Breast epithelium (tissue), 4 donors: ENCODE data around the gene VSIR. TPM values are rescaled to one million over a fixed set of nuclear protein-coding genes. Genes with fewer than 3 reads are reported as not detected.

ENCODE experiments used
- DNase-seq, 2 donors: peaks; one replicate each; pipeline ENCODE4 v3.0.0-alpha.2; 2019; ENCODE audit warnings: low spot score in 2 of 2
- H3K27ac ChIP-seq, 2 donors: fragments of 200-600 bp; sonication (generic) in 1 of 2; one replicate each; pipeline ENCODE4 v1.5.1; 2016 to 2019; ENCODE audit warnings: mild to moderate bottlenecking in 1 of 2
- H3K27me3 ChIP-seq, 2 donors: fragments of 200-600 bp; sonication (generic) in 1 of 2; one replicate each; pipeline versions ENCODE4 v1.5.1 to v1.6.0; 2017 to 2019; ENCODE audit warnings: control low read depth in 1 of 2, mild to moderate bottlenecking in 1 of 2
- H3K36me3 ChIP-seq: fragments of 200-600 bp; one replicate; pipeline ENCODE4 v1.5.1; 2019
- H3K4me1 ChIP-seq, 2 donors: fragments of 200-600 bp; sonication (generic); one replicate each; pipeline ENCODE4 v1.5.1; 2016 to 2019; ENCODE audit warnings: control low read depth in 1 of 2
- H3K4me3 ChIP-seq, 3 donors: fragments of 200-600 bp; sonication (generic); 1 replicate in 2 of 3; 2 replicates in 1 of 3; pipeline ENCODE4 v1.5.1; 2016 to 2019; ENCODE audit warnings: mild to moderate bottlenecking in 3 of 3, moderate library complexity in 2 of 3
- H3K9me3 ChIP-seq, 2 donors: fragments of 200-600 bp; sonication (generic) in 1 of 2; one replicate each; pipeline ENCODE4 v1.5.1; 2016 to 2019; ENCODE audit warnings: control low read depth in 1 of 2
- POLR2A ChIP-seq: fragments of 450-650 bp; IDR thresholded peaks from one replicate; pipeline ENCODE4 v1.6.1; 2016; ENCODE audit warnings: antibody characterized with exemption, mild to moderate bottlenecking, moderate library complexity
- POLR2AphosphoS5 ChIP-seq, 3 donors: sonication (generic); formaldehyde crosslinking; IDR thresholded peaks; one replicate each; pipeline ENCODE4 v1.6.1; 2017; ENCODE audit warnings: antibody characterized with exemption in 3 of 3
- intact Hi-C: fragments of 100-400 bp; cut with DNase I; formaldehyde crosslinking; loops from one replicate; pipeline ENCODE4 v1.15.1; 2023; ENCODE audit warnings: low total_unique reads
- total RNA-seq, 3 donors: library from RNA; depleted of rRNA; stranded (reverse); fragments of >200 nt; gene quantifications; one replicate each; pipeline ENCODE4 v1.1.0, GENCODE V29; 2016
- TF ChIP-seq, protein P1 (sequence below), 3 donors: fragments of 450-650 bp; IDR thresholded peaks; one replicate each; pipeline ENCODE4 v1.5.1; 2016 to 2017; ENCODE audit warnings: antibody characterized with exemption in 3 of 3, mild to moderate bottlenecking in 3 of 3, moderate library complexity in 3 of 3

VSIR gene
- total RNA-seq: 10 to 100 TPM; 33.4 to 58.7 (median 34.7) TPM

DNA sequence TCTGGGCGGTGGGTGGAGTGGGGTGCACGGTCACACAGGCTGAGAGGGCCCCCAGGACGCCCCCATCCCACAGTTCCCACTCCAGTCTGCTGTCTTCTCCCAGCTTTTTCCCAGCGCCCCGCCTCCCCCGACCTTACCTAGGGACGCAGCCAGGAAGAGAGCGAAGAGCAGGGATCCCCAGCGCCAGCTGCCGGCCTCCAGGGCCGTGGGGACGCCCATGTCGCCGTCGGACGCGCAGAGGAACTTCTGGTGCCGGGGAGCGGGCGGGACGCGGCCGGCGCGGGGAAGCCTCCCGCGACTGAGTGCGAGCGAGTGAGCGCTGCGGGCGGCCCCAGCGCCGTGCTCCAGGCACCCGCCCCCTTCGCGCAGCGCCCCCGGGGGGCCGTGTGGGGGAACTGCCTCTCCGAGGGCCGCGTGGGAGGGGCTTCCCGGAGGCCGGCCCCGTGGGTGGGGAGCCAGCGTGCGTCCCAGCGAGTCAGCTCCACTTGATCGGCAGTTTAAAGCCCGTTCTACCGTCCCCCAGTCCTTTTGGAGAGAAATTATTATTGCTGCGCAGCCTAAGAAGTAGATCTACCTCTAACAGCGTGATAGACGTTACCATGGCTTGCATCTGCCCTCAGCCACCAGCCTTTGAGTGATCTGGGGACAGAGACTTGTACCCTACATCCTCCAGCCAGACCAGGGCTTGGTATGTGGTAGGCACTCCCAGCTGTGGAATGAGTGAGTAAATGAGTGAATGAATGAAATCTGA lies at the start of gene VSIR:
Gene VSIR (minus strand): TSS at position 300 of the 751 bp plus-strand sequence. CDS start 81 bp downstream, at position 219.
- H3K36me3 ChIP-seq: no peaks in the 10 kb centered on the region
- H3K4me3 ChIP-seq: peak within 1 kb of the TSS; percentile 59 to 86 (median 81)
- H3K27me3 ChIP-seq: no peaks in the 10 kb centered on the region
- intact Hi-C loops: no loop called here
- DNase-seq: peak; percentile 83 to 87
- H3K27ac ChIP-seq: peak within 1 kb of the TSS; percentile 82 to 94
- no peaks in the 10 kb centered on the region for H3K9me3 ChIP-seq
- TF ChIP-seq POLR2AphosphoS5 (IDR thresholded peaks at IDR 0.05) (peak; percentile 69 to 80 (median 72)), POLR2A (peak; percentile 16)
- TF ChIP-seq, protein P1, sequence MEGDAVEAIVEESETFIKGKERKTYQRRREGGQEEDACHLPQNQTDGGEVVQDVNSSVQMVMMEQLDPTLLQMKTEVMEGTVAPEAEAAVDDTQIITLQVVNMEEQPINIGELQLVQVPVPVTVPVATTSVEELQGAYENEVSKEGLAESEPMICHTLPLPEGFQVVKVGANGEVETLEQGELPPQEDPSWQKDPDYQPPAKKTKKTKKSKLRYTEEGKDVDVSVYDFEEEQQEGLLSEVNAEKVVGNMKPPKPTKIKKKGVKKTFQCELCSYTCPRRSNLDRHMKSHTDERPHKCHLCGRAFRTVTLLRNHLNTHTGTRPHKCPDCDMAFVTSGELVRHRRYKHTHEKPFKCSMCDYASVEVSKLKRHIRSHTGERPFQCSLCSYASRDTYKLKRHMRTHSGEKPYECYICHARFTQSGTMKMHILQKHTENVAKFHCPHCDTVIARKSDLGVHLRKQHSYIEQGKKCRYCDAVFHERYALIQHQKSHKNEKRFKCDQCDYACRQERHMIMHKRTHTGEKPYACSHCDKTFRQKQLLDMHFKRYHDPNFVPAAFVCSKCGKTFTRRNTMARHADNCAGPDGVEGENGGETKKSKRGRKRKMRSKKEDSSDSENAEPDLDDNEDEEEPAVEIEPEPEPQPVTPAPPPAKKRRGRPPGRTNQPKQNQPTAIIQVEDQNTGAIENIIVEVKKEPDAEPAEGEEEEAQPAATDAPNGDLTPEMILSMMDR (IDR thresholded peaks at IDR 0.05): peak; percentile 39 to 82 (median 52)
- peaks cover 0 to 2% of the 10 kb centered on the region in 2 donors for H3K4me1 ChIP-seq

DNA sequence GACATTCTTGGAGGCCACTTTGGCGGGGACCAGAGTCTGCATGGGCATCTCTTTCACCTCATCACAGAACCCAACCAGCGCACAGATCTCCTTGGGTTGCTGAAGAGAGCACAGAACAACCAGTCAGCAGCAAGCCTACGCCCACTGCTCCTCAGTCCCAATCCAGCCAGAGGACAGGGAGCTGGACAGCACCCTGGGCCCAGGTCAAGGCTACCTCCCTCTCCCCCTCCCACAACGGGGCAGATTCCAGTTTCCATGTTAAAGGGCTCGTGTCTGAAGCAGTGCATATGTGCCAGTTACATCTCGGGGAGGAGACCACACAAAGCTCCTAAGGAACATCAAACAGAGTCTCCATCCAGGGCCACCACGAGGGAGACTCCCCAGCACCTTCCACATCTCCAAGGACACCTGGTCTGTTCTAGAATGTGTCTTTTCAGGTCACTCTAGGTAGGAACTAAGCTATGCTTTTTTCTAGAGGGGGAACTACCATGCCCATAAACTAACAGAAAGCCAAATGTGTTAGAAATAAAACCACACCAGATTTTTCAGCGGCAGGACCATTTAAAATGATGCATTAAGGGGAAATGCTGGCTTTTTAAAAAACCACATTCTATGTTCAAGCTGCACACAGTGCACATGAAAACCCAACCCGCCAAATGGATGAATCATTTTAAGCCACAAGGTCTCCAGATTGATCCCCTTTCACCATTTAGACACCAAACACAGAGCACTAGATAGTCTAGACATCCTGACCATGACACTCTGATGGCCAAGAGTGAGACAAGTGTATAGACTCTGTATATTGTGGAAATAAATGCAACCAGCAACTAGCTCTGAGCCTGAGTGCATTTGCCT lies 48.8 kb upstream of the VSIR start:
- intact Hi-C loops: no loop called here

DNA sequence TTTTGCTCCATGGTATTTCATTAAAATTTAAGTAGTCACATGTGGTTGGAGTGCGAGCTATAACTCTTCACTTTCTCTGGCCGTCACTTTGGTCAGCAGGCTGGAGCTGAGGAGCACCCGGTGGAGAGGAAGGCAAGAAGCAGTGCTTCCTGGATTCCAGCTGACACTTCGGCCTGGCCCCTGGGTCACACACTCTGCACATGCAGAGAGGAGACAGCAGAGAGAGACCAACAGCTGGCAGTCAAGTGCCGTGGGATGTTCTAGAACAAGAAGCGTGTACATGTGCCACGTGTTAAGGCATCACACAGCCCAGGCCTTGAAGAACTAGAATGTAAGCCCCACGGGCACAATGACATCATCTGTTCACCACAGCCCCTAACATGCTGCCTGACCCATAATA lies 47.6 kb upstream of the VSIR start:
- peaks cover 15% of the 10 kb centered on the region for H3K36me3 ChIP-seq
- H3K9me3 ChIP-seq: no peaks in the 10 kb centered on the region
- intact Hi-C loops: no loop called here
- no peak overlapping the region for H3K27ac ChIP-seq
- H3K4me3 ChIP-seq: no peak overlapping the region
- TF ChIP-seq, protein P1 (IDR thresholded peaks at IDR 0.05): no peak
- no peak for TF ChIP-seq POLR2AphosphoS5 (IDR thresholded peaks at IDR 0.05)
- TF ChIP-seq POLR2A: no peak
- no peaks in the 10 kb centered on the region for H3K4me1 ChIP-seq
- no peak for DNase-seq
- H3K27me3 ChIP-seq: no peaks in the 10 kb centered on the region

More for the DNA sequence above, 48.8 kb upstream of the VSIR start:
- DNase-seq: no peak
- TF ChIP-seq, protein P1 (IDR thresholded peaks at IDR 0.05): no peak
- no peak for TF ChIP-seq POLR2AphosphoS5 (IDR thresholded peaks at IDR 0.05)
- TF ChIP-seq POLR2A: no peak
- Histone ChIP-seq H3K4me3 (no peak overlapping the region), H3K4me1 (no peaks in the 10 kb centered on the region), H3K9me3 (no peaks in the 10 kb centered on the region), H3K27me3 (no peaks in the 10 kb centered on the region), H3K36me3 (peaks cover 15% of the 10 kb centered on the region), H3K27ac (no peak overlapping the region)

DNA sequence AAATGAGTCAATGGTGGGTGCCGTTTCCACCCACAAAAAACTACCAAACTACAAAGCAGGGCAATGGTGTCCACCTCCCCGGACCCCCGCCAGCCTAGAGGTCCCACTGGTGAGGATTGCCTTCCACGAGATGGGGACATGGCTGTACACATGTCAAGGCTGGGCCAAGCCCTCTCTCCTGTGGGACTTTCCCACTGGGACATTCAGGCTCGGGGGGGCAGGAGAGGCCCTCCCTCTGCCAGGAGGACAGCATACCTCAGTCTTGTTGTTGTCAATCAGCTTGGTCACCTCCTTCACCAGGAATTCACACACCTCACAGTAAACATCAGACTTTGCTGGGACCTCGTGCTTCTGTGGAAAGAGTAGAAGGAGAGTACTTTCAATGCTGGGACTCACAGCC lies 46.7 kb upstream of the VSIR start:
- no peaks in the 10 kb centered on the region for H3K9me3 ChIP-seq
- no peaks in the 10 kb centered on the region for H3K27me3 ChIP-seq
- intact Hi-C loops: loop anchor here (10.0 kb wide), 1 partner anchor 445 kb away; no protein-coding TSS in a partner anchor
- H3K4me3 ChIP-seq: no peak overlapping the region
- no peak overlapping the region for H3K27ac ChIP-seq
- DNase-seq: no peak
- no peaks in the 10 kb centered on the region for H3K4me1 ChIP-seq
- H3K36me3 ChIP-seq: peaks cover 10% of the 10 kb centered on the region
- TF ChIP-seq, protein P1 (IDR thresholded peaks at IDR 0.05): no peak
- TF ChIP-seq POLR2A (no peak), POLR2AphosphoS5 (IDR thresholded peaks at IDR 0.05) (no peak)
